ENCODE results near the gene GNG8.

The GNG8 gene

GRCh38 chr19:46610413-46610775 lies 25.6 kb downstream of the GNG8 start:
- Histone ChIP-seq H3K4me3 (ENCODE audit: low read length) (no peak overlapping the region), H3K4me2 (ENCODE audit: low read length) (no peak overlapping the region), H3K36me3 (replicated peaks; ENCODE audit: low read depth, low read length) (peaks cover 55% of the 10 kb centered on the region), H3K79me2 (ENCODE audit: low read length) (peaks cover 9% of the 10 kb centered on the region), H3K4me1 (ENCODE audit: low read length) (peaks cover 27% of the 10 kb centered on the region), H3K27me3 (ENCODE audit: low read depth, low read length) (no peaks in the 10 kb centered on the region), H3K27ac (ENCODE audit: low read length) (no peak overlapping the region), H3K9me3 (ENCODE audit: insufficient read depth, low read length) (no peaks in the 10 kb centered on the region), H2AFZ (ENCODE audit: low read depth, low read length) (no peak overlapping the region), H3K9ac (ENCODE audit: low read length) (no peak overlapping the region), H4K20me1 (ENCODE audit: insufficient read depth, low read length) (peaks cover 11% of the 10 kb centered on the region)
- TF ChIP-seq EZH2phosphoT487 (IDR thresholded peaks at IDR 0.05; ENCODE audit: low read depth) (no peak), CTCF (IDR thresholded peaks at IDR 0.05; ENCODE audit: low read depth, low read length) (no peak)

GRCh38 chr19:46609511-46610412 lies 26.2 kb downstream of the GNG8 start:
- peaks cover 27% of the 10 kb centered on the region for H3K4me1 ChIP-seq (ENCODE audit: low read length)
- TF ChIP-seq CTCF (IDR thresholded peaks at IDR 0.05; ENCODE audit: low read depth, low read length) (no peak), EZH2phosphoT487 (IDR thresholded peaks at IDR 0.05; ENCODE audit: low read depth) (no peak)
- no peak overlapping the region for H3K4me2 ChIP-seq (ENCODE audit: low read length)
- no peaks in the 10 kb centered on the region for H3K27me3 ChIP-seq (ENCODE audit: low read depth, low read length)
- H3K27ac ChIP-seq (ENCODE audit: low read length) = no peak overlapping the region
- no peak overlapping the region for H2AFZ ChIP-seq (ENCODE audit: low read depth, low read length)
- peaks cover 55% of the 10 kb centered on the region for H3K36me3 ChIP-seq (replicated peaks; ENCODE audit: low read depth, low read length)
- H3K9me3 ChIP-seq (ENCODE audit: insufficient read depth, low read length) = no peaks in the 10 kb centered on the region
- peaks cover 15% of the 10 kb centered on the region for H3K79me2 ChIP-seq (ENCODE audit: low read length)
- H4K20me1 ChIP-seq (ENCODE audit: insufficient read depth, low read length) = peaks cover 17% of the 10 kb centered on the region
- no peak overlapping the region for H3K4me3 ChIP-seq (ENCODE audit: low read length)
- no peak overlapping the region for H3K9ac ChIP-seq (ENCODE audit: low read length)

- no peak overlapping the region for H3K9ac ChIP-seq (ENCODE audit: low read length)
- peaks cover 27% of the 10 kb centered on the region for H4K20me1 ChIP-seq (ENCODE audit: insufficient read depth, low read length)
- H3K36me3 ChIP-seq (replicated peaks; ENCODE audit: low read depth, low read length) = peaks cover 56% of the 10 kb centered on the region
- no peak overlapping the region for H2AFZ ChIP-seq (ENCODE audit: low read depth, low read length)
- no peak overlapping the region for H3K4me2 ChIP-seq (ENCODE audit: low read length)
- H3K4me3 ChIP-seq (ENCODE audit: low read length) = no peak overlapping the region
- H3K79me2 ChIP-seq (ENCODE audit: low read length) = peaks cover 25% of the 10 kb centered on the region
- H3K27me3 ChIP-seq (ENCODE audit: low read depth, low read length) = no peaks in the 10 kb centered on the region
- H3K9me3 ChIP-seq (ENCODE audit: insufficient read depth, low read length) = no peaks in the 10 kb centered on the region
- no peak for TF ChIP-seq CTCF (IDR thresholded peaks at IDR 0.05; ENCODE audit: low read depth, low read length)
- TF ChIP-seq EZH2phosphoT487 (IDR thresholded peaks at IDR 0.05; ENCODE audit: low read depth) = no peak
- no peak overlapping the region for H3K27ac ChIP-seq (ENCODE audit: low read length)
- peaks cover 21% of the 10 kb centered on the region for H3K4me1 ChIP-seq (ENCODE audit: low read length)
Observed at GRCh38 chr19:46608581-46609345, 27.2 kb downstream of the GNG8 start.

- peaks cover 62% of the 10 kb centered on the region for H3K36me3 ChIP-seq (replicated peaks; ENCODE audit: low read depth, low read length)
- H3K9ac ChIP-seq (ENCODE audit: low read length) = no peak overlapping the region
- TF ChIP-seq EZH2phosphoT487 (IDR thresholded peaks at IDR 0.05; ENCODE audit: low read depth) = no peak
- TF ChIP-seq CTCF (IDR thresholded peaks at IDR 0.05; ENCODE audit: low read depth, low read length) = no peak
- H3K4me2 ChIP-seq (ENCODE audit: low read length) = no peak overlapping the region
- H4K20me1 ChIP-seq (ENCODE audit: insufficient read depth, low read length) = peaks cover 33% of the 10 kb centered on the region
- peaks cover 23% of the 10 kb centered on the region for H3K4me1 ChIP-seq (ENCODE audit: low read length)
- no peak overlapping the region for H3K27ac ChIP-seq (ENCODE audit: low read length)
- no peaks in the 10 kb centered on the region for H3K9me3 ChIP-seq (ENCODE audit: insufficient read depth, low read length)
- H3K27me3 ChIP-seq (ENCODE audit: low read depth, low read length) = no peaks in the 10 kb centered on the region
- no peak overlapping the region for H3K4me3 ChIP-seq (ENCODE audit: low read length)
- H3K79me2 ChIP-seq (ENCODE audit: low read length) = peaks cover 31% of the 10 kb centered on the region
- no peak overlapping the region for H2AFZ ChIP-seq (ENCODE audit: low read depth, low read length)
Observed at GRCh38 chr19:46608178-46608577, 27.8 kb downstream of the GNG8 start.

Measured in OCI-LY3 (cell line).